ENCODE measurements around the gene CLK3. TPM values are rescaled to one million over a fixed set of nuclear protein-coding genes. Genes with fewer than 3 reads are reported as not detected.
"Not testable (repeated sequence)": the region's sequence is repeated elsewhere in the genome, so short reads cannot be mapped to it uniquely, and the experiment has no call there.

CLK3 gene
- total RNA-seq, 1 donor from 2014 or later = 89.1 TPM

GRCh38 chr15:74628199-74628598 lies 12.6 kb downstream of the CLK3 start:
- Histone ChIP-seq H3K27ac (no peak overlapping the region), H3K27me3 (no peaks in the 10 kb centered on the region), H3K4me3 (no peak overlapping the region), H3K4me1 (no peaks in the 10 kb centered on the region), H3K36me3 (peaks cover 0 to 82% of the 10 kb centered on the region in 2 donors), H3K9me3 (no peaks in the 10 kb centered on the region)
- intact Hi-C loops (cut with DNase I) = no loop called here
- TF ChIP-seq CTCF (IDR thresholded peaks at IDR 0.05) (no peak), POLR2AphosphoS5 (IDR thresholded peaks at IDR 0.05; ENCODE audit: insufficient read depth in 1 of 2, low read depth in 1 of 2) (no peak), POLR2A (IDR thresholded peaks at IDR 0.05) (no peak)
- no peak for DNase-seq (ENCODE audit: extremely low spot score in 2 of 2)

GRCh38 chr15:74628949-74629348 lies 13.3 kb downstream of the CLK3 start:
- Histone ChIP-seq H3K4me1 (no peaks in the 10 kb centered on the region), H3K9me3 (no peaks in the 10 kb centered on the region), H3K27ac (no peak overlapping the region), H3K27me3 (no peaks in the 10 kb centered on the region), H3K36me3 (peaks cover 0 to 80% of the 10 kb centered on the region in 2 donors), H3K4me3 (no peak overlapping the region)
- no peak for TF ChIP-seq POLR2A (IDR thresholded peaks at IDR 0.05)
- TF ChIP-seq CTCF (IDR thresholded peaks at IDR 0.05) = no peak
- TF ChIP-seq POLR2AphosphoS5 (IDR thresholded peaks at IDR 0.05; ENCODE audit: insufficient read depth in 1 of 2, low read depth in 1 of 2) = no peak
- intact Hi-C loops (cut with DNase I) = no loop called here
- no peak for DNase-seq (ENCODE audit: extremely low spot score in 2 of 2)

- H3K36me3 ChIP-seq = peaks cover 0 to 76% of the 10 kb centered on the region in 2 donors
- not testable (repeated sequence) for H3K4me3 ChIP-seq; DNase-seq (ENCODE audit: extremely low spot score in 2 of 2); H3K27ac ChIP-seq; H3K27me3 ChIP-seq; H3K4me1 ChIP-seq; H3K9me3 ChIP-seq
- intact Hi-C loops (cut with DNase I) = loop anchor here (5.0 kb wide), 1 partner anchor 138 kb away; no protein-coding TSS in a partner anchor
These were observed 14.1 kb downstream of the CLK3 start for GRCh38 chr15:74629696-74630095.

GRCh38 chr15:74630284-74631086 lies 14.8 kb downstream of the CLK3 start:
- peaks cover 0 to 68% of the 10 kb centered on the region in 2 donors for H3K36me3 ChIP-seq
- no peaks in the 10 kb centered on the region for H3K9me3 ChIP-seq
- H3K27me3 ChIP-seq = no peaks in the 10 kb centered on the region
- H3K4me3 ChIP-seq = no peak overlapping the region
- DNase-seq (ENCODE audit: extremely low spot score in 2 of 2) = no peak
- no peak overlapping the region for H3K27ac ChIP-seq
- H3K4me1 ChIP-seq = no peaks in the 10 kb centered on the region
- TF ChIP-seq CTCF (IDR thresholded peaks at IDR 0.05) (no peak), POLR2AphosphoS5 (IDR thresholded peaks at IDR 0.05; ENCODE audit: insufficient read depth in 1 of 2, low read depth in 1 of 2) (no peak), POLR2A (IDR thresholded peaks at IDR 0.05) (no peak)
- intact Hi-C loops (cut with DNase I) = loop anchor here (5.0 kb wide), 1 partner anchor 137 kb away; no protein-coding TSS in a partner anchor

- intact Hi-C loops (cut with DNase I) = loop anchor here (5.0 kb wide), 1 partner anchor 136 kb away; no protein-coding TSS in a partner anchor
These were observed 15.4 kb downstream of the CLK3 start for GRCh38 chr15:74631087-74631385.

More at GRCh38 chr15:74631087-74631385, 15.4 kb downstream of the CLK3 start:
- no peak overlapping the region for H3K27ac ChIP-seq
- TF ChIP-seq POLR2A (IDR thresholded peaks at IDR 0.05) = no peak
- TF ChIP-seq CTCF (IDR thresholded peaks at IDR 0.05) = no peak
- no peak for TF ChIP-seq POLR2AphosphoS5 (IDR thresholded peaks at IDR 0.05; ENCODE audit: insufficient read depth in 1 of 2, low read depth in 1 of 2)
- no peaks in the 10 kb centered on the region for H3K4me1 ChIP-seq
- peaks cover 0 to 68% of the 10 kb centered on the region in 2 donors for H3K36me3 ChIP-seq
- H3K27me3 ChIP-seq = no peaks in the 10 kb centered on the region
- H3K4me3 ChIP-seq = no peak overlapping the region
- no peaks in the 10 kb centered on the region for H3K9me3 ChIP-seq
- DNase-seq (ENCODE audit: extremely low spot score in 2 of 2) = no peak

Measured in vagina (tissue), 2 donors.